GM10847 (cell line): ENCODE measurements around the gene MPHOSPH9.

Experiments
- POLR2A ChIP-seq: IDR thresholded peaks from 2 replicates; pipeline ENCODE4 v1.6.1; 2011; ENCODE audit not compliant: insufficient read length; ENCODE audit errors: extremely low read depth

MPHOSPH9 gene

DNA sequence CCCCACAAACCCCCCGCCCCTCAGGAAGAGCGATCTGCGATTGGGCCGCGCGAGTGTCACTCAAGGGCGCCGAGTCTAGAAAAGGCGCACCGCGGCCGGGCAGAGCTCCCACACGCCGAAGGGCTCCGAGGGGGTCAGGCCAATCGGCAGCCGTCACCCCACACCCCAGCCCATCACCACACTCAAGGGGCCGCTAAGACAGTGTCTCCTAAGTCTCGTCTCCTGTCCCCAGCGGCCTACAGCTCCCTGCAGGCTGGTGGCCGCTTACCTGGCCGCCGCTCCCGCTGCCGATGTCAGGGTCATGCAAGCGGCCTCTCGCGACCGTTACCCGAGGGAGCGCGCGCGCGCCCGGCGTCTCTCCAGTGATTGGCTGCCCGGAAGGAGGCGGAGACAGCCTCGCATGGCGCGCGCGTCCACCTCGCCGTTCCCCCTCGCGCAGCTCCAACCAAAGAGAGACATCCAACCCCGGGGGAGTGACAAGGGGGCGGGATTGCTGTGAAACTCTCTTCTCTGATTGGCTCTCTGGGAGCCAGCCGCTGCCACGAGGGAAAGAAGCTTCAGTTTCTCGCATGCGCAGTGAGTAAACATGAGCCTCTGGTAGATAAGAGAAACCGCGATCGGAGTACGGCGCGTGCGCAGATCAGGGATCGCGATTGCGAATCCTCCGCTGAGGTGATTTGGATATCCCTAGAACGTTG is at the start of gene MPHOSPH9, which contains the start of gene MTRFR:
MPHOSPH9 (minus strand) TSS at position 335 of the 698 bp plus-strand sequence. CDS start 2,777 bp downstream, outside the sequence.
MTRFR (plus strand) TSS at position 630 of the 698 bp plus-strand sequence. CDS start 20,239 bp downstream, outside the sequence.
- peak; percentile 99 for TF ChIP-seq POLR2A

DNA sequence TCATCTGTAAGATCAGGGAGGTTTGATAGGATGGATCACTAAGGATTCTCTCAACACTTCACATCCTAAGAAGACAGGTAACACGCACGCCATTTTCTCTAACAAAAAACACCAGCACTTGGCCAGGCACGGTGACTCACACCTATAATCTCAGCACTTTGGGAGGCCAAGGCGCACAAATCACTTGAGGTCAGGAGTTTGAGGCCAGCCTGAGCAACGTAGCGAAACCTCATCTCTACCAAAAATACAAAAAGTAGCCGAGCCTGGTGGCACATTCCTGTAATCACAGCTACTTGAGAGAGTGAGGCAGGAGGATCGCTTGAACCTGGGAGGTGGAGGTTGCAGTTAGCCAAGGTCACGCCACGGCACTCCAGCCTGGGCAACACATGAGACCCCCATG is 49.2 kb upstream of the MPHOSPH9 start:
- TF ChIP-seq POLR2A: no peak

DNA sequence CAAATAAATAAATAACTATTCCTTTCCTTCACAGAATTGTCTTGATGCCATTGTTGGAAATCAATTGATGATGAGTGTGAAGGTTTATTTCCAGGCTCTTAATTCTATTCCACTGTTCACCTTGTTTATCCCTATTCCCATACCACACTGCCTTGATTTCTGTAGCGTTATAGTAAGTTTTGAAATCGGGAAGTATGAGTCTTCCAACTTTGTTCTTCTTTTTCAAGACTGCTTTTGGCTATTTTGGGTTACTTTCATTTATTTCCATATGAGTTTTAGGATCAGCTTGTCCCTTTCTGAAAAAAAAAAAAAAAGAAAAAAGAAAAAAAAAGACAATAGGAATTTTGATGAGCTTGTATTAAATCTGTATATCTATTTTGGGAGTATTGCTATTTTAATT is 48.0 kb upstream of the MPHOSPH9 start:
- TF ChIP-seq POLR2A: no peak

- no peak for TF ChIP-seq POLR2A
Measured at GRCh38 chr12:123278101-123278627, 45.2 kb upstream of the MPHOSPH9 start.

GRCh38 chr12:123273166-123273565 is 40.2 kb upstream of the MPHOSPH9 start:
- no peak for TF ChIP-seq POLR2A

DNA sequence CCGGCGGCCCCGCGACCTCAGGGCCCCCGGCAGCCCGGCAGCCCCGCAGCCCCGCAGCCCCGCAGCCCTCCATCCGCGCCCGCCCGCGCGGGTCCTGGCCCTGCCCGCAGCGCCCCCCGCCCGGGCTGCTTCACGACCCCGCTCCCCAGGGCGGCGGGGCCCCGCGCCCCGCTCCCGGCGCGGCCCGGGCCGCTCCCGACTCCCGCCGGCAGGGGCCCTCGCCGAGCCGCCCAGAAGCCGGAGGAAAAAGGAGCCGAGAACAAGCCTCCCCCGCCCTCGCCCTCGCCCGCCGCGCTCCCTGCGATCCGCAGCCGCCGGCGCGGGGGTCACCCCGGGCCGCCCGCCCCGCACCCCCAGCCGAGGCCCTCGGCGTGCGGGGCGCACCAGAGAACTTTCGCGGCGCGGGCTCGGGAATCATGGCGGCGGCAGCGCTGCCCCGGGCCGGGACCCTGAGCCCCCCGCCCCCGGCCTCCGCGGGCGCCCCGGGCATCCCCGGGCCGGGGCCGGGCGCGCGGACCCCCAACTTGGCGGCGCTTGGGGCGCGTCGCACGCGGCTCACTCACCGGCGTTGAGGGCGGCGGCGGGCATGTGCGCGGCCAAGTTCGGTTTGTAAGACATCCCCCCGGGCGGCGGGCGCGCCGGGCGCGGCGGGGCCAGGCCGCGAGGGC is 38.2 kb upstream of the MPHOSPH9 start:
- no peak for TF ChIP-seq POLR2A

- no peak for TF ChIP-seq POLR2A
Measured at GRCh38 chr12:123270214-123271000, 37.5 kb upstream of the MPHOSPH9 start.

DNA sequence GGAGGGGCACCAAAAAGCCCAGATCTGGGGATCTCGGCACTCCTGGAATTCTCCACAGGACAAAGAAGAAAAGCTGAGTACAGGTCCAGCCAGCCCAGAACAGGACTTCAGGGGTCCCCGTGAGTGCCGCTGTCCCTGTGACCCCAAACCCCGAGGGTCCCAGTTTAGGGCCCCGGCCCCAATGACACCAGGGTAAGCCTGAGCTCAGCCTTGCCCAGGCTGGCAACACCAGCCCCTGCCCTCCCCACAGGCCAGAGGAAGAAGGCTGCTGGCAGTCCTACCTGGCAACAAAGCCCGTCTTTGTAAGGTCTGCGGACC is 36.9 kb upstream of the MPHOSPH9 start:
- TF ChIP-seq POLR2A: no peak

DNA sequence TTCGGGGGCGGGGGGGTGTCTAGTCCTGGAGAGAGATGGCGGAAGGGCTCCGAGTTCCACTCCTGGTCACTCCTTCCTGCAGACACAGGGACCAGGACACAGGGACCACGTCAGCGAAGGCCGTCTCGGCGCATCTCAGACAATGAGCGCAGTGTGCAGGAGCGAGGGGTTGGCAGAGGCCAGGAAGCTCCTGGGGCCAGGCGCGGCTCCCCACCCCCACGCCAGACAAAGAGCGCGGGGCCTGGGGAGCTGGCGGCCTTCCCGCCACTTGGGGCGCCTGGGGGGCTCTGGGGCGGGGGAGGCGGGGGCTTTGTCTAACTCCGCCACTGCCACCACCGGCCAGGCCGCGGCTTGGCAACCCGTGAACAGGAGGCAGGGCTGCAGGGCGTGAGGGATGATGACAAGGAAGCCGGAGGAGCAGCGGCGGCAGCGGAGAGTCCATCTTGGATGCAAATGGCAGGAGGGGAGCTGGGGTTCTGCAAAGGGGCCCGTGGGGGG is 36.5 kb upstream of the MPHOSPH9 start:
- peak; percentile 29 for TF ChIP-seq POLR2A

DNA sequence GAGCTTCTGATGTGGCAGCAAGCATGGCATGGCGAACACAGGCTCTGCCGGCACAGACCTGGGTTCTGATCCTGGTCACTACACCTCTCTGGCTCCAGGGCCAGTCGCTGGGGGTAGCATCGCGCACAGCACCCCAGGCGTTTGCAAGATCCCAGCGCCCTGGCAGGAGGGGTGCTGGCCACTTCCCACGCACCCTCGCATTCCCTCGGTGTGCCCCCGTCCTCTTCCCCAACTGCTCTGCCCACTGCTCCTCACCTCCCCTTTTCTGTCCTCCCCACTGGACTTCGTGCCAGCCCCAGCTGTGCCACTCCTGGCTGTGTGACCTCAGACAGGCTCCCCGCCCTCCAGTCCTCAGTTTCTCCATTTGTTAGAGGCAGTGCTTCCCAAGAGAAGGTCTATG is 35.9 kb upstream of the MPHOSPH9 start:
- no peak for TF ChIP-seq POLR2A

- TF ChIP-seq POLR2A: no peak
Measured at GRCh38 chr12:123267991-123268843, 35.3 kb upstream of the MPHOSPH9 start.

DNA sequence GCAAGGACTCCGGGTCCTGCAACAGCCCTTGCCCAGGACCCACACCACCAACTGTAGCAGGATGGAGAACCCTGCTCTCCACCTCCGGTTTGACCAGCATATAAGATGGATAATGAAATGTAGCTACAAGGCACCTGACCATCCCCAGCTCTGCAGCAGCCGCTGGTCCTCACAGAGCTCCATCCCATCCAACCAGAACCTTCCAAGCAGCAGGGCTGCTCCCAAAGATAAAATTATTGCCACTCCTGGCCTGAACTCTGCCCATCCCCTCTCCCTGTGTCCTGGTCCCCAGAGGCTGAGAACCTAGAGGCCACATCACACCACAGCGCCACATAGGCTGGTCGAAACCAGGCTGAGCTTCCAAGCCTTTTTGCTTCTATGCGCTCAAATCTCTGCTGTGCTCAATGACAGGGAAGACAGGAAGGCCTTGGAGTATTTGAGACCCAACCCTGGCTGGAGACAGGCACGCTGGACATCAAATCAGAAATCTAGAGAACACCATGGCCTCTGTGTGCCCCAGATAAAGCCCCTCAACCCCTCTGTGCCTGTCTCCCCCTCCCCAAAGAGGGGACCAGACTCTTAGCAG is 34.5 kb upstream of the MPHOSPH9 start:
- no peak for TF ChIP-seq POLR2A

- no peak for TF ChIP-seq POLR2A
Measured at GRCh38 chr12:123266679-123267277, 33.8 kb upstream of the MPHOSPH9 start.
